ENCODE measurements around the gene SPRYD7. TPM values are rescaled to one million over a fixed set of nuclear protein-coding genes. Genes with fewer than 3 reads are reported as not detected.

Gene SPRYD7
- polyA plus RNA-seq, 1 of the 3 experiments (the other 2 are of a cell fraction): 8.6 TPM

- H4K20me1 ChIP-seq (ENCODE audit: insufficient read depth): no peaks in the 10 kb centered on the region
- no peak overlapping the region for H3K27ac ChIP-seq (ENCODE audit: low read depth in 2 of 2, low read length in 1 of 2)
- no peak for DNase-seq
- H3K36me3 ChIP-seq (replicated peaks in 1 of 2; ENCODE audit: control insufficient read depth in 1 of 2, insufficient read depth in 2 of 2, low read length in 1 of 2): peaks cover 0 to 7% of the 10 kb centered on the region in 2 experiments
- no peak for TF ChIP-seq SMC3 (IDR thresholded peaks at IDR 0.05; ENCODE audit: low read depth, low read length)
- no peak overlapping the region for H3K9ac ChIP-seq
- peaks cover 6% of the 10 kb centered on the region for H3F3A ChIP-seq (replicated peaks; ENCODE audit: insufficient read depth)
- no peak overlapping the region for H2AFZ ChIP-seq (ENCODE audit: low read depth)
- peaks cover 0 to 7% of the 10 kb centered on the region in 2 experiments; a peak in 3 of 4 replicates for H3K4me1 ChIP-seq (ENCODE audit: control insufficient read depth in 1 of 2, insufficient read depth in 2 of 2, low read depth in 1 of 2, low read length in 1 of 2)
- 91% methylated on average over 7 of the region's 7 CpGs for WGBS (ENCODE audit: low lambda C conversion rate)
- ChIA-PET POLR2A (no interaction called here), CTCF (no interaction called here)
- H3K4me3 ChIP-seq (ENCODE audit: low read depth in 2 of 2, low read length in 1 of 2): no peak overlapping the region
- H3K9me2 ChIP-seq: no peaks in the 10 kb centered on the region
- peaks cover 41% of the 10 kb centered on the region for H3K79me2 ChIP-seq (ENCODE audit: insufficient read depth)
- no peaks in the 10 kb centered on the region for H3K27me3 ChIP-seq (ENCODE audit: insufficient read depth)
- no peak overlapping the region for H3K4me2 ChIP-seq
- H3K9me3 ChIP-seq: no peaks in the 10 kb centered on the region
Measured at GRCh38 chr13:49933511-49933910, 2.6 kb downstream of the SPRYD7 start.

GRCh38 chr13:49932868-49933267 lies 3.3 kb downstream of the SPRYD7 start:
- Histone ChIP-seq H3K4me2 (no peak overlapping the region; the same call in 1 of the 2 replicates), H3K79me2 (ENCODE audit: insufficient read depth) (peaks cover 41% of the 10 kb centered on the region), H3F3A (replicated peaks; ENCODE audit: insufficient read depth) (peaks cover 7% of the 10 kb centered on the region), H3K27me3 (ENCODE audit: insufficient read depth) (no peaks in the 10 kb centered on the region), H3K9me3 (no peaks in the 10 kb centered on the region), H3K9me2 (no peaks in the 10 kb centered on the region), H3K9ac (no peak overlapping the region), H2AFZ (ENCODE audit: low read depth) (no peak overlapping the region), H4K20me1 (ENCODE audit: insufficient read depth) (no peaks in the 10 kb centered on the region), H3K4me3 (ENCODE audit: low read depth in 2 of 2, low read length in 1 of 2) (no peak overlapping the region), H3K27ac (ENCODE audit: low read depth in 2 of 2, low read length in 1 of 2) (no peak overlapping the region), H3K4me1 (ENCODE audit: control insufficient read depth in 1 of 2, insufficient read depth in 2 of 2, low read depth in 1 of 2, low read length in 1 of 2) (peaks cover 0 to 7% of the 10 kb centered on the region in 2 experiments; a peak in 3 of 4 replicates), H3K36me3 (replicated peaks in 1 of 2; ENCODE audit: control insufficient read depth in 1 of 2, insufficient read depth in 2 of 2, low read length in 1 of 2) (peaks cover 0 to 7% of the 10 kb centered on the region in 2 experiments)
- DNase-seq: no peak
- TF ChIP-seq SMC3 (IDR thresholded peaks at IDR 0.05; ENCODE audit: low read depth, low read length) (no peak), CTCF (IDR thresholded peaks at IDR 0.05) (no peak), NFIC (IDR thresholded peaks at IDR 0.05; ENCODE audit: borderline replicate concordance) (no peak), TCF12 (IDR thresholded peaks at IDR 0.05) (no peak), EP300 (IDR thresholded peaks at IDR 0.05; ENCODE audit: borderline replicate concordance in 1 of 2, low read depth in 1 of 2, low read length in 1 of 2) (no peak), GATA2 (CRISPR knock-in tag; IDR thresholded peaks at IDR 0.05) (no peak), FOXJ3 (CRISPR knock-in tag; IDR thresholded peaks at IDR 0.05) (no peak), EZH2phosphoT487 (IDR thresholded peaks at IDR 0.05; ENCODE audit: borderline replicate concordance, low read depth) (no peak), RFX5 (IDR thresholded peaks at IDR 0.05; ENCODE audit: low read length) (no peak), POLR2AphosphoS5 (IDR thresholded peaks at IDR 0.05; ENCODE audit: low read depth, low read length) (no peak), ZBTB33 (IDR thresholded peaks at IDR 0.05; ENCODE audit: borderline replicate concordance, low read depth) (no peak), FOXM1 (IDR thresholded peaks at IDR 0.05; ENCODE audit: low read depth) (no peak), YY1 (IDR thresholded peaks at IDR 0.05; ENCODE audit: low read depth) (no peak)
- 29% methylated on average over 1 of the region's 1 CpG for WGBS (ENCODE audit: low lambda C conversion rate)
- ChIA-PET POLR2A (no interaction called here), CTCF (interaction anchor here (1.3 kb wide), 1 partner anchor 26 kb away, joined by 4 read pairs; no protein-coding TSS in a partner anchor)

Measured in SK-N-SH (cell line).